ENCODE measurements around the gene TAS2R13. TPM values are rescaled to one million over a fixed set of nuclear protein-coding genes. Genes with fewer than 3 reads are reported as not detected.

TAS2R13 gene
- under 0.01 and 2.8 TPM in 2 replicates for total RNA-seq

GRCh38 chr12:10909462-10909861 is at the start of gene TAS2R13:
Gene TAS2R13 (minus strand): TSS chr12:10909562. CDS start chr12:10909298, 264 bp downstream.

GRCh38 chr12:10939163-10939562 is 29.8 kb upstream of the TAS2R13 start, which contains the start of gene TAS2R14:
Gene TAS2R14 (minus strand): TSS chr12:10939263. CDS start chr12:10939207, 56 bp downstream.

GRCh38 chr12:10928746-10929286 is 19.5 kb upstream of the TAS2R13 start, which contains the start of gene PRH2:
Gene PRH2 (plus strand): TSS chr12:10929236. CDS start chr12:10929274, 38 bp downstream.

GRCh38 chr12:10884086-10884725 is 25.2 kb downstream of the TAS2R13 start, which contains the start of gene PRH1:
Gene PRH1 (minus strand): TSS chr12:10884255. CDS start chr12:10884217, 38 bp downstream.

Other genes with a start within 250 kb of the TAS2R13 start
- 2.3 TPM in 1 of 2 replicates, not detected in the other for gene STYK1, start 235.5 kb downstream of the TAS2R13 start, total RNA-seq
- gene YBX3, start 186.2 kb downstream of the TAS2R13 start, total RNA-seq = 170 and 176 TPM in 2 replicates
- gene TAS2R7, start 106.9 kb downstream of the TAS2R13 start, total RNA-seq = not detected in 2 replicates
- gene TAS2R8, start 102.3 kb downstream of the TAS2R13 start, total RNA-seq = 0.08 TPM in 1 of 2 replicates, not detected in the other
- not detected in 2 replicates for gene TAS2R9, start 99.4 kb downstream of the TAS2R13 start, total RNA-seq
- gene TAS2R10, start 83.2 kb downstream of the TAS2R13 start, total RNA-seq = 0.40 TPM in 1 of 2 replicates, not detected in the other
- 0.64 and 1.3 TPM in 2 replicates for gene PRR4, start 60.1 kb downstream of the TAS2R13 start, total RNA-seq
- 2.7 and 4.9 TPM in 2 replicates for gene PRH1, start 25.3 kb downstream of the TAS2R13 start, total RNA-seq
- gene PRH2, start 19.7 kb upstream of the TAS2R13 start, total RNA-seq = 0.13 and 0.48 TPM in 2 replicates
- 0.56 and 1.9 TPM in 2 replicates for gene TAS2R14, start 29.7 kb upstream of the TAS2R13 start, total RNA-seq
- gene TAS2R50, start 77.3 kb upstream of the TAS2R13 start, total RNA-seq = 0.13 and 0.16 TPM in 2 replicates
- gene TAS2R20, start 88.7 kb upstream of the TAS2R13 start, total RNA-seq = 0.64 and 0.65 TPM in 2 replicates
- 0.40 TPM in 1 of 2 replicates, not detected in the other for gene TAS2R19, start 113.1 kb upstream of the TAS2R13 start, total RNA-seq
- 0.39 and 6.8 TPM in 2 replicates for gene TAS2R31, start 121.8 kb upstream of the TAS2R13 start, total RNA-seq
- 2.8 TPM in 1 of 2 replicates, not detected in the other for gene TAS2R46, start 152.7 kb upstream of the TAS2R13 start, total RNA-seq
- gene TAS2R43, start 182.8 kb upstream of the TAS2R13 start, total RNA-seq = 0.13 TPM in 1 of 2 replicates, not detected in the other
- gene TAS2R30, start 225.1 kb upstream of the TAS2R13 start, total RNA-seq = 0.78 and 1.7 TPM in 2 replicates

All from epithelial cell of alveolus of lung (primary cell).